HG02763 (cell line): ENCODE results near the gene F13A1.

Experiments used
- ATAC-seq: cut with Tn5 transposase; IDR thresholded peaks from one replicate; pipeline ENCODE4 v1.9.1; 2021; ENCODE audit warnings: mild to moderate bottlenecking, moderate library complexity; ENCODE audit not compliant: unreplicated experiment

Gene F13A1

GRCh38 chr6:6246544-6246943, 73.9 kb downstream of the F13A1 start:
- ATAC-seq = peak; percentile 79

DNA sequence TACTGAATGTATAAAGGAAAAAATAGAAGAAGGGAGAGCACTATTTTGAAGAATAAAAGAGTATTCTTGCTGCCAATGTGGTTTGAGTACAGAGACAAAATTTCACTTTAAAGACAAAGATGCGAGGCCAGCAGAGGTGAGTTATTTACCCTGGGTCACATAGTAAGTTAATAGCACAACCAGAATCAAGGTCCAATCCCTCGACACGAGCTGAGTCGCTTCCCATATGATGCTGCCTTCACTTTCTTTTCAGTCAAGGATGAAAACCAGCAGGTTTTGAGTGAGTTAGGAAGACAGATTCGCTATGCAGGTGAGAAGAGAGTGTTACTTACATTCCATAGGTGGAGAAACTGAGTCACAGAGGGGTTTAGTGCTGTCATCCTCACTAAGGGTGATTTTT, 75.8 kb downstream of the F13A1 start:
- no peak for ATAC-seq

- ATAC-seq = no peak
These were observed 76.6 kb downstream of the F13A1 start for GRCh38 chr6:6243846-6244245.

DNA sequence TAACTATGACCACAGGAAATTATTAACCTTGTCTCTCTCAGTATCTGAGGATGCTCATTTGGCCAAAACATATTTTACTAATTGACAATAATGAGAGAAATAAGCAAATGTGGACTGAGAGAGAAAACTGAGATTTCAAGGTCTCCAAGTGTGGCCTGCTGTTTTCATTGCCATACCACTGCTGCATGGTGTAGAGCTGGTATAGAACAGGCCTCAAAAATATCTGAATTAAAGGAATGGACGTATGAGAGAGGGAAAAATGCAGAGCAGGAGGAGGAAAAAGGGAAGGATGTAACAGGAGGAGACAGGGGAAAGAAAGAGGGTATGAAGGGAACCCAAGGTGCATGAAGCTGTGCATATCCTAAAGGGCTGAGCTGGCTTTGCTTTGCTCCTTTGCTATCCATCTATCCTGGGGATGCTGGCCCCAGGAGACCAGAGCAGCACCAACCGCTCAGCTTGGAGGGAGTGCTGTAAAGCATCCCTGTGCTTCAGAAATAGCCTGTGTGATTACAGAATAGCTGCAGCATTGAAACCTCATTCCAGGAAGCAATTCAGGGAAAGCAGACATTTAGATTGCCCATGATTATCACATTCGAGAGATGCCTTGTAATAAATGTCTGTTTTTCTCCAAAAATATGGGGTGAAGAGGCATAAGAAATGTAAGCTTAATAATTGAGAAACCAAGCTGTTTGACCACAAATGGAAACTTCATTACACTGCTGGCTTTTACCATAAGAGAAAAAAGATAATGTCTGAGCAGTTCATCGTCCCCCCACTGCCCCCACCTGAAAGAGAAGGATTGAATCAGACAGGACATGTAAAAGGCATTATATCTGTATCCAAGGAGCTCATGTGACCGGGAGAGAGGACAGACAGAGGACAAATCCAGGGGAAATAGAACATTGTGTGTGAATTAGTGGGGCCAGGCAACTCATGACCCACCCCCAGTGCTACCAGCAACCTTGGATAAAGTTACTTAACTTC, 80.6 kb downstream of the F13A1 start:
- no peak for ATAC-seq

GRCh38 chr6:6236730-6237469, 83.6 kb downstream of the F13A1 start:
- ATAC-seq = no peak

DNA sequence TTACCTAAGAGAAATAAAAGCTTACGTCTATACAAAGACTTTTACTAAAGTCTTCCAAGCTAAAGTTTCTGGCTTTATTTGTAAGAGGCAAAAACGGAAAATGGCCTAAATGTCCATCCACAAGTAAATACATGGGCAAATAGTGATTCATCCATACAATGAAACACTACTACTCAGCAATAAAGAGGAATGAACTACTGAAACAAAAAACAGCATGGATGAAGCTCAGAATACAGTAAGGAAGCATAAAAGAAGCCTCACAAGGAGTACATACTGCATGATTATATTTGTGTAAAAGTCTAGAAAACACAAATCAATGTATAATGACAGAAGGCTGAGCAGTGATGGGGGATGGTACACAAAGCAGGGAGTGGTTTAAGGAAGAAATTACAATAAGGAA, 84.7 kb downstream of the F13A1 start:
- no peak for ATAC-seq

GRCh38 chr6:6234963-6235362, 85.5 kb downstream of the F13A1 start:
- ATAC-seq = no peak

- no peak for ATAC-seq
These were observed 90.2 kb downstream of the F13A1 start for GRCh38 chr6:6230286-6230685.

- no peak for ATAC-seq
These were observed 92.6 kb downstream of the F13A1 start for GRCh38 chr6:6227896-6228295.

DNA sequence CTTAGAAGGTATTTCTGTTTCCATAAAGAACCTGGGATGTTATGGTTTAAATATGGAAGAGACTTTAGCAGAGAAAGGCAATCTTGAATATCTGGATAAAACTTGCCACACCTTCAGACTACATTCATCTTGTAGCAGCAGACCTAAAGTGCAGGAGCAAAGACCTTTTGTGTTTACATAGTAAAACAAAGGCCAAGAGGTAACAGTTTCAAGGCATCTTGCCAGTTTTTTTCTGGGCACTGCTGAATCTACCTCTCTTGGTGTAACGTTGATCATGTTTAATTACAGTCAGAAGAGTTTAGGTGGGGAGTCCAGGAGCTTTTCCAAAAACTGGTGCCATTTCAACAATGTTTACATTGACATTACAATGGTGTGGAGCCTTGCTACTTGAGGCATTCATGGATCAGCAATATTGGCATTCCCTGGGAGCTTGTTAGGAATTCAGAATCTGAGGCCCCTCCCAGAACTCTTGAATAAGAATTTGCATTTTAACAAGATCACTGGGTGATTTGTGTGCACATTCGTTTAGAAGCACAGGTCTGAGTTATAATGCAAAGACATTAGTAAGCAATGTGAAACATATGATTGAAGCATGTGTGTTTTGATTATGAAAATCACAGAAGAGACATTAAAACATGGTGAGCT, 94.5 kb downstream of the F13A1 start:
- ATAC-seq = no peak

GRCh38 chr6:6224933-6225486, 95.5 kb downstream of the F13A1 start:
- no peak for ATAC-seq

DNA sequence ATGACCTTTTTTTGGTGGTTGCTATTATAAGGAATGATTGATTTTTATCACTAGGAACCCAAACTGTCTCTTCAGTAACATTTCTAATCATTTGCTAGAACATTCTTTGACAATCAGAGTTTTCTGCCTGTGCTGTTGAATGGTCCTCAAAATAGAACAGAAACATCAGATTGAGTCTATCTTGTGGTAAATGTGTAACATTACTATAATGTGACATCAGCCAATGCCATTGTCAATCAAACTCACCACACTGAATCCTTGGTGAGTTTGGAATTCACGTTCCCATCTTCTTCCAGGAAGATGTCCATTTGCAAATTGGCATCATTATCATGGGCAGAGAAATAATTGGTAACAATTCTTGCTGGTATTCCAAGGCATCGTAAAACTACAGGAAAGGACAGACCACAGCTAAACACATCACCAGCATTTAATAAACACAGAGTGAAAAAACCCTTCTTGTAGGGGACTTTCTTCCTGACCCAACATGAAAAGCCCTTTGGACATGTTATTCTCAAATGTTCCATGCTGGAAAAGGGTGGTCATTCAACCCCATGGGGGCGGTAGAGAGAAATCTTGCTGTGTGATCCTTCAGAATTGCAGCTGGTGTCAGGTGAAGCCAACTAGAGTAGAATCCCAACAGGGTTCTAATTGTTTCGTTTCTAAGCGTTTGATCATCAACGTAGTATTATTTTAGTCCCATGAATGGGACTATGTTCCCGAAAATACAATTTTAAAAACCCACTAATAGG, 98.5 kb downstream of the F13A1 start:
- no peak for ATAC-seq

DNA sequence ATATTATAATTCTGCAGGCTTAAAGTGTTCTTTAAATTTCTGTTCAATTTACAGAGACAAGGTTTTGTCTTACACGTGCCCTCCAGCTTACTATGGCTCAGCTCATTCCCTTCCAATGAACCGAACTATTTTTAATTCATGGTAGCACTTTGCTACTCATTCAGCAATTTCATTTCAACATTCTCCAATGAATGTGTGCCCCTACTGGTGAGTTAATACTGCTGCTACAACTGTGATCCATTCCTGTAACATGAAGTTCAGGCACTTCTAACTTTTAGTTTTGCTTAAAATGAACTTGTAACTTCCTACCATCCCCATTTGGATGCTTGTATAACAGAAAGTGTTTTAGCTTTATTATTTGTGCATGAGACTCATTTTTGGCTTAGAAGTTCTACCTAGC, 99.7 kb downstream of the F13A1 start:
- ATAC-seq = no peak

DNA sequence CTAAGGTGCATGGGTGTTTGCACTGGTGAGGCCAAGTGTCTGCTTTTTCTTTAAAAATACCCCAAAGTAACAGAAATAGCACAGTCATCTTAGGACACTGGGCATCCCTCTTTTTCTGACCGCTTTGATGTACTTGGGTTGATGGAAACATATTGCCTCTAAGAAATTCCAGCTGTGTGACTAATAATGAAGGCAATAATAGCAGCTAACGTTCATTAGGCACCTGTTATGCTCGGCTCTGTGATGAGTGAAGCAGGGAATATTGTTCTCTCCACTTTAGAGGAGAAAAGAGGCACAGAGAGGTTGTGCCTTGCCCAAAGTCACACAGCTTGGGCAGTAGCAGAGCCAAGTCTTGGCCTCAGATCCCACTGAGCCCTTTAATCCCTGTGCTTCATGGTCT, 100.7 kb downstream of the F13A1 start:
- no peak for ATAC-seq

DNA sequence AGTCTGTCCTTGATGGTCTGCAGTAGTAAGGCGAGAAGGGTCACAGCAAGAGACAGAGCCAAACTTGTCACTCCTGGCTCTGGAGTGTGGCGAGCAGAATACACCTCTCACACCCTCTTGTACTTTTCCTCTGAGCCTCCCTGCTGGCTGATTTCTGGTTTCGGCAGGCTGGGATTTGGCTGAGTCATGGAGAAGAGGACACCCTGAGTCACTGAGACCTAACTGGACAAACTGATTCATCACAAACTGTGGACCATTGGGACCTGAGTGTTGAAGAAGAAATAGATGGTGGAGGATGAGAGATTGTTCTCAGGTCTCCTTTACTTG, 101.7 kb downstream of the F13A1 start:
- ATAC-seq = no peak

- no peak for ATAC-seq
These were observed 102.4 kb downstream of the F13A1 start for GRCh38 chr6:6217855-6218758.

- ATAC-seq = no peak
These were observed 109.5 kb downstream of the F13A1 start for GRCh38 chr6:6210994-6211393.

DNA sequence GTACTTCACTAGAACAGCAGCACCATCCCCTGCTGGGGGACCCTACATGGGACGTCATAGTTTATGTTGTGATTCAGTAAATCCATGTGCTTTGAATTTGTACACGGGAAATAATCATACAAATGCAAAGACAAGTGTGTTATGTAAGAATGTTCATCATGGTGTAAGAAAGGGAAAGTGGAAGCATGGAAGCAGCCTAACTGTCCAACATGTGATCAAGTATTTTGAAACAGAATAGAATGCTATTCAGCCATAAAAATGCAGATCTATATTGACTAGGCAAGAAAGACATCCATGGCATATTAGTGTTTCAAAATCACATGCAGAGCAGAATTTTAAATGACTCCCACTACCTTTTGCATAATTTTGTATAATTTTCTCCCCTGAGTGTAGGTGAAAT, 117.6 kb downstream of the F13A1 start:
- no peak for ATAC-seq

DNA sequence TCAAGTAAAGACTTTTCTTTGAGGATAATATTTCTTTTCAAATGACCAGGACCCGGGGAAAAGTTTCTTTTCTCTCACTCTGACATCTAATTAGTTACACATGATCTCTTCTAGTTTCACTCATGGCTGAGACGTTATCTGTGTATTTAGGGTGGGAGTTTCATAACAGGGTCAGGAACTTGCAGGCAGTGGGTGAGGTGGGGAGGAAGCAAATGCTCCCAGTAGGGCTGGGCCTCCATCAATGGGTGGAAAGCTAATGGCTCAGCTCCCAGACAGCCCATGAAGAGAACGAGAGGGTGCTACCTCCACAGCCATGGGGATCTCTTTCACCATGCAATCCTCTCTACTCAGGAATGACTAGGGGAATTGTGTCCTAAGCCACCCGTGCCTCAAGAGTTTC, 119.3 kb downstream of the F13A1 start:
- ATAC-seq = no peak

- no peak for ATAC-seq
These were observed 120.8 kb downstream of the F13A1 start for GRCh38 chr6:6199678-6200077.
